ENCODE measurements around the gene MCUR1. TPM values are rescaled to one million over a fixed set of nuclear protein-coding genes. Genes with fewer than 3 reads are reported as not detected.
"Not testable (repeated sequence)": the region's sequence is repeated elsewhere in the genome, so short reads cannot be mapped to it uniquely, and the experiment has no call there.

The MCUR1 gene
- total RNA-seq, 1 donor from 2014 or later: 24.8 TPM

GRCh38 chr6:13853871-13854270 is 39.5 kb upstream of the MCUR1 start:
- Mint-ChIP-seq H3K4me1 (ENCODE audit: unreplicated experiment) (no peaks in the 10 kb centered on the region), H3K36me3 (ENCODE audit: unreplicated experiment) (no peaks in the 10 kb centered on the region), H3K27me3 (ENCODE audit: unreplicated experiment) (peaks cover 8% of the 10 kb centered on the region), H3K4me3 (ENCODE audit: unreplicated experiment) (no peak overlapping the region), H3K27ac (ENCODE audit: unreplicated experiment) (no peak overlapping the region), H3K9me3 (ENCODE audit: unreplicated experiment) (peaks cover 4% of the 10 kb centered on the region)
- TF ChIP-seq CTCF (IDR thresholded peaks at IDR 0.05): no peak
- no peak for DNase-seq (ENCODE audit: extremely low spot score, unreplicated experiment)

- TF ChIP-seq CTCF (IDR thresholded peaks at IDR 0.05): no peak
Observed at GRCh38 chr6:13851803-13852202, 37.4 kb upstream of the MCUR1 start.

GRCh38 chr6:13851330-13851729 is 37.0 kb upstream of the MCUR1 start:
- Mint-ChIP-seq H3K4me3 (ENCODE audit: unreplicated experiment) (no peak overlapping the region), H3K27me3 (ENCODE audit: unreplicated experiment) (peaks cover 25% of the 10 kb centered on the region), H3K4me1 (ENCODE audit: unreplicated experiment) (peaks cover 6% of the 10 kb centered on the region), H3K27ac (ENCODE audit: unreplicated experiment) (no peak overlapping the region), H3K9me3 (ENCODE audit: unreplicated experiment) (peaks cover 4% of the 10 kb centered on the region), H3K36me3 (ENCODE audit: unreplicated experiment) (no peaks in the 10 kb centered on the region)
- DNase-seq (ENCODE audit: extremely low spot score, unreplicated experiment): peak; percentile 10
- TF ChIP-seq CTCF (IDR thresholded peaks at IDR 0.05): no peak

More at GRCh38 chr6:13851803-13852202, 37.4 kb upstream of the MCUR1 start:
- Mint-ChIP-seq H3K4me1 (ENCODE audit: unreplicated experiment) (peaks cover 6% of the 10 kb centered on the region), H3K36me3 (ENCODE audit: unreplicated experiment) (no peaks in the 10 kb centered on the region), H3K4me3 (ENCODE audit: unreplicated experiment) (no peak overlapping the region), H3K9me3 (ENCODE audit: unreplicated experiment) (peaks cover 4% of the 10 kb centered on the region), H3K27me3 (ENCODE audit: unreplicated experiment) (peaks cover 23% of the 10 kb centered on the region), H3K27ac (ENCODE audit: unreplicated experiment) (no peak overlapping the region)
- no peak for DNase-seq (ENCODE audit: extremely low spot score, unreplicated experiment)

- not testable (repeated sequence) for H3K27ac Mint-ChIP-seq (ENCODE audit: unreplicated experiment); H3K36me3 Mint-ChIP-seq (ENCODE audit: unreplicated experiment); H3K4me3 Mint-ChIP-seq (ENCODE audit: unreplicated experiment); H3K9me3 Mint-ChIP-seq (ENCODE audit: unreplicated experiment); H3K4me1 Mint-ChIP-seq (ENCODE audit: unreplicated experiment)
- peaks cover 23% of the 10 kb centered on the region for H3K27me3 Mint-ChIP-seq (ENCODE audit: unreplicated experiment)
- peak; percentile 11 for DNase-seq (ENCODE audit: extremely low spot score, unreplicated experiment)
Observed at GRCh38 chr6:13850690-13851089, 36.3 kb upstream of the MCUR1 start.

- no peak for TF ChIP-seq CTCF (IDR thresholded peaks at IDR 0.05)
- peaks cover 23% of the 10 kb centered on the region for H3K27me3 Mint-ChIP-seq (ENCODE audit: unreplicated experiment)
- H3K4me1 Mint-ChIP-seq (ENCODE audit: unreplicated experiment): peaks cover 6% of the 10 kb centered on the region
- no peaks in the 10 kb centered on the region for H3K9me3 Mint-ChIP-seq (ENCODE audit: unreplicated experiment)
- peak; percentile 51 for DNase-seq (ENCODE audit: extremely low spot score, unreplicated experiment)
- H3K4me3 Mint-ChIP-seq (ENCODE audit: unreplicated experiment): no peak overlapping the region
- no peak overlapping the region for H3K27ac Mint-ChIP-seq (ENCODE audit: unreplicated experiment)
- H3K36me3 Mint-ChIP-seq (ENCODE audit: unreplicated experiment): no peaks in the 10 kb centered on the region
Observed at GRCh38 chr6:13848522-13849150, 34.3 kb upstream of the MCUR1 start.

All from osteocyte (in vitro differentiated cells).